Keratinocyte (primary cell): ENCODE results near the gene HOTAIR.

Experiments used
- EZH2 ChIP-seq: IDR thresholded peaks from one replicate; pipeline ENCODE4 v1.6.1; 2012; ENCODE audit warnings: inconsistent platforms, mild to moderate bottlenecking, low read length, moderate library complexity
- TF ChIP-seq, protein P1 (sequence below), 3 experiments: IDR thresholded peaks in 1 of 3; conservative IDR thresholded peaks in 1 of 3; optimal IDR thresholded peaks in 1 of 3; 2 replicates in 2 of 3; 3 replicates in 1 of 3; pipeline versions ENCODE3 to v1.5.1; 2011; ENCODE audit warnings: low read length in 3 of 3, mild to moderate bottlenecking in 3 of 3, moderate library complexity in 2 of 3, control low read depth in 1 of 3, inconsistent platforms in 1 of 3; ENCODE audit not compliant: insufficient read depth in 2 of 3; ENCODE audit errors: extremely low read depth in 1 of 3

DNA sequence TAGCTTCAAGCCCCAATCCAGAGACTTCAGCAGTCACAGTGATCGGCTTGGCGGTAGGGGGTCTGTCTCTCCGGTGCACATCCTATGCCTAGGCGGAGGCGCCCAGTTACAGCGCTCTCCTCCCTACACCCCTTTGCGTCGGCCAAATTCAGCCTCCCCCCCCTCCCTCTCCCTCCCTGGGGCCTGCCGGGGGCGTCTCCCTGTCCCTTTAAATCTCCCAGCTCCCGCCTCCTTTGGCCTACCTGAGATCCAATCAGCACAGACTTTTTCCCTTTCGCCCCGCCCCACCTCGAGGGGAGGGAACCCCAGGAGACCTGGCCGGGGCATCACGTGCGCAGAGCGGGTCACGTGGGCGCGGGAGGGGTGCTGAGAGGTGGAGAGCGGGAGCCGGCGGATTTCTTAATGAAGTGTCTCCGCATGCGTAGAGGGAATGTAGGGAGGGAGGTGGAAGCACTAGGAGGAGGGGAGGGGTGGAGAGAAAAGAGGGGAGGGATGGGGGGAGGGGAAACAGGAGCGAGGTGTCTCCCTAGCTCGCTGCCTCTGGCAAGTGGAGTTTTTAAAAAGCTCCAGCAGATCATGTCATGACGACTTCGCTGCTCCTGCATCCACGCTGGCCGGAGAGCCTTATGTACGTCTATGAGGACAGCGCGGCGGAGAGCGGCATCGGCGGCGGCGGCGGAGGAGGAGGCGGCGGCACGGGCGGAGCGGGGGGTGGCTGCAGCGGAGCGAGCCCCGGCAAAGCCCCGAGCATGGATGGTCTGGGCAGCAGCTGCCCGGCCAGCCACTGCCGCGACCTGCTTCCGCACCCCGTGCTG lies 36.2 kb downstream of the HOTAIR start, which contains the start of gene HOXC13:
- TF ChIP-seq, protein P1, sequence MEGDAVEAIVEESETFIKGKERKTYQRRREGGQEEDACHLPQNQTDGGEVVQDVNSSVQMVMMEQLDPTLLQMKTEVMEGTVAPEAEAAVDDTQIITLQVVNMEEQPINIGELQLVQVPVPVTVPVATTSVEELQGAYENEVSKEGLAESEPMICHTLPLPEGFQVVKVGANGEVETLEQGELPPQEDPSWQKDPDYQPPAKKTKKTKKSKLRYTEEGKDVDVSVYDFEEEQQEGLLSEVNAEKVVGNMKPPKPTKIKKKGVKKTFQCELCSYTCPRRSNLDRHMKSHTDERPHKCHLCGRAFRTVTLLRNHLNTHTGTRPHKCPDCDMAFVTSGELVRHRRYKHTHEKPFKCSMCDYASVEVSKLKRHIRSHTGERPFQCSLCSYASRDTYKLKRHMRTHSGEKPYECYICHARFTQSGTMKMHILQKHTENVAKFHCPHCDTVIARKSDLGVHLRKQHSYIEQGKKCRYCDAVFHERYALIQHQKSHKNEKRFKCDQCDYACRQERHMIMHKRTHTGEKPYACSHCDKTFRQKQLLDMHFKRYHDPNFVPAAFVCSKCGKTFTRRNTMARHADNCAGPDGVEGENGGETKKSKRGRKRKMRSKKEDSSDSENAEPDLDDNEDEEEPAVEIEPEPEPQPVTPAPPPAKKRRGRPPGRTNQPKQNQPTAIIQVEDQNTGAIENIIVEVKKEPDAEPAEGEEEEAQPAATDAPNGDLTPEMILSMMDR (optimal IDR thresholded peaks at IDR 0.05 in 1 of 3, IDR thresholded peaks at IDR 0.05 in 1 of 3, conservative IDR thresholded peaks at IDR 0.05 in 1 of 3; ENCODE audit: extremely low read depth in 1 of 3, insufficient read depth in 2 of 3, low read length in 3 of 3), result no peak
- no peak for TF ChIP-seq EZH2
